LNCaP clone FGC (cell line): Measurements from ENCODE around the gene FHIT.

Experiments
- DNase-seq: peaks from one replicate; pipeline ENCODE4 v3.0.0-alpha.2; 2011; ENCODE audit warnings: low read depth
- H3K4me3 ChIP-seq: 2 replicates; pipeline ENCODE4 v1.5.1; 2011; ENCODE audit warnings: mild to moderate bottlenecking, low read depth, low read length, control low read depth
- CTCF ChIP-seq: IDR thresholded peaks from 2 replicates; pipeline ENCODE4 v1.5.1; 2012; ENCODE audit warnings: mild to moderate bottlenecking; ENCODE audit not compliant: control insufficient read depth, insufficient read depth; ENCODE audit errors: extremely low read depth

The FHIT gene

GRCh38 chr3:59812237-59813147 is 1438.8 kb downstream of the FHIT start:
- H3K4me3 ChIP-seq = no peak overlapping the region
- no peak for DNase-seq
- no peak for TF ChIP-seq CTCF

GRCh38 chr3:59811160-59811559 is 1440.1 kb downstream of the FHIT start:
- DNase-seq = no peak
- H3K4me3 ChIP-seq = no peak overlapping the region
- TF ChIP-seq CTCF = no peak

- TF ChIP-seq CTCF = no peak
- no peak overlapping the region for H3K4me3 ChIP-seq
- DNase-seq = no peak
Observed at GRCh38 chr3:59810606-59811005, 1440.6 kb downstream of the FHIT start.

- peak; percentile 59 for TF ChIP-seq CTCF
- DNase-seq = peak; percentile 48
- H3K4me3 ChIP-seq = no peak overlapping the region
Observed at GRCh38 chr3:59809710-59810444, 1441.4 kb downstream of the FHIT start.

- DNase-seq = no peak
- no peak for TF ChIP-seq CTCF
- H3K4me3 ChIP-seq = no peak overlapping the region
Observed at GRCh38 chr3:59809016-59809415, 1442.2 kb downstream of the FHIT start.

GRCh38 chr3:59808446-59808845 is 1442.8 kb downstream of the FHIT start:
- no peak for TF ChIP-seq CTCF
- H3K4me3 ChIP-seq = no peak overlapping the region
- no peak for DNase-seq
